ENCODE measurements around the gene ZKSCAN5. TPM values are rescaled to one million over a fixed set of nuclear protein-coding genes. Genes with fewer than 3 reads are reported as not detected.

ZKSCAN5 gene
- polyA plus RNA-seq, 1 donor (not counting 4 experiments of a cell fraction or from before 2014, with no cell fraction given): 8.4 TPM

Other genes with a start within 250 kb of the ZKSCAN5 start
- gene MYH16, start 231.8 kb upstream of the ZKSCAN5 start, polyA plus RNA-seq: 0.55 to 2.2 TPM (median 0.69 TPM) in 3 replicates
- gene ARPC1A, start 178.8 kb upstream of the ZKSCAN5 start, polyA plus RNA-seq: 123 to 265 TPM (median 133 TPM) in 3 replicates
- 352 to 488 TPM (median 383 TPM) in 3 replicates for gene ARPC1B, start 129.9 kb upstream of the ZKSCAN5 start, polyA plus RNA-seq
- 35.6 to 137 TPM (median 99.1 TPM) in 3 replicates for gene PDAP1, start 96.1 kb upstream of the ZKSCAN5 start, polyA plus RNA-seq
- 35.8 to 73.3 TPM (median 70.1 TPM) in 3 replicates for gene BUD31, start 95.7 kb upstream of the ZKSCAN5 start, polyA plus RNA-seq
- gene PTCD1, start 65.9 kb upstream of the ZKSCAN5 start, polyA plus RNA-seq: 2.8 to 3.5 TPM (median 3.3 TPM) in 3 replicates
- gene CPSF4, start 65.7 kb upstream of the ZKSCAN5 start, polyA plus RNA-seq: 21.8 to 28.6 TPM (median 25.0 TPM) in 3 replicates
- 741 to 2,588 TPM (median 871 TPM) in 3 replicates for gene ATP5MF, start 38.5 kb upstream of the ZKSCAN5 start, polyA plus RNA-seq
- 5.4 to 17.5 TPM (median 14.7 TPM) in 3 replicates for gene ZNF789, start 31.8 kb upstream of the ZKSCAN5 start, polyA plus RNA-seq
- gene ZNF394, start 4.4 kb upstream of the ZKSCAN5 start, polyA plus RNA-seq: 9.1 to 10.4 TPM (median 10.1 TPM) in 3 replicates
- gene FAM200A, start 47.5 kb downstream of the ZKSCAN5 start, polyA plus RNA-seq: 5.5 to 7.6 TPM (median 5.7 TPM) in 3 replicates
- 46.2 to 71.1 TPM (median 59.6 TPM) in 3 replicates for gene ZNF655, start 54.0 kb downstream of the ZKSCAN5 start, polyA plus RNA-seq
- gene TMEM225B, start 93.6 kb downstream of the ZKSCAN5 start, polyA plus RNA-seq: 0.18 to 0.26 TPM (median 0.23 TPM) in 3 replicates
- 10.3 to 13.1 TPM (median 11.6 TPM) in 3 replicates for gene ZSCAN25, start 112.3 kb downstream of the ZKSCAN5 start, polyA plus RNA-seq
- gene CYP3A5, start 175.3 kb downstream of the ZKSCAN5 start, polyA plus RNA-seq: 2.0 to 4.5 TPM (median 3.4 TPM) in 3 replicates
- gene CYP3A7, start 230.5 kb downstream of the ZKSCAN5 start, polyA plus RNA-seq: not detected in 3 replicates